Measurements from ENCODE around the gene CD86.

CD86 gene

DNA sequence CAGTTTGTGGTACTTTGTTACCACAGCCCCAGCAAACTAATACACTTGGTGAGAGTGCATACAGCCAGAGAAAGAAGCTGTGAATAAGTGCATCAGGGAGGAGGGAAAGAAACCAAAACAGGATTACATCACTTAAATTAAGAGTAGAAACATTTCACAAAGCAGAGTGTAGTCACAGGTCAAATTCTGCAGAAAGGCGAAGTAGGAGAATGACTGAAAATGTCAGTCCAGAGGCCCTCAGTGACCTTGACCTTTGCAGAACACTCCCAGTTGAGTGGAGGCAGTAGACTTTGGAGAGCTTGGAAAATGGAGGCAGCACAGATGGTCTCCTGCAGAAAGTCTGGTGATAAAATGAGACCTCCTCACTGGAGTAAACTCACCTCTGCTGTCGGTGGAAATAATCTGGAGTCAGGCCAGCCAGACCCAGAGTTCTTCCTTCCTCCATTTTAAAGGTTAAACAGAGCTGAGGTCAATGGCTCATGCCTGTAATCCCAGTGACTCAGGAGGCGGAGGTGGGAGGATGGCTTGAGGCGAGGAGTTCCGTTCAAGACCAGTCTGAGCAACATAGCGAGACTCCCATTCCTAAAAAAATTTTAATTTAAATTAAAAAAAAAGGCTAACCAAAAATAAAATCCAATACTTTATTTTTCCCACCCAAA is 5.0 kb downstream of the CD86 start:
- Histone ChIP-seq H3K36me3 (ENCODE audit: low read length) (0 out of 2 replicates have a peak, but pooled peaks cover 6% of the 10 kb centered on the region), H3K9me3 (ENCODE audit: insufficient read depth, low read length) (no peaks in the 10 kb centered on the region), H3K9ac (ENCODE audit: low read length) (no peak overlapping the region), H3K79me2 (ENCODE audit: insufficient read depth, low read length) (peaks cover 80% of the 10 kb centered on the region), H3K9me2 (replicated peaks; ENCODE audit: insufficient read depth, low read length) (no peaks in the 10 kb centered on the region), H3K4me3 (ENCODE audit: insufficient read depth, low read length, poor library complexity, severe bottlenecking) (no peak overlapping the region), H3K27ac (ENCODE audit: low read depth, low read length) (no peak overlapping the region), H3F3A (ENCODE audit: insufficient read depth) (peaks cover 4% of the 10 kb centered on the region; the same call in 1 of the 2 replicates), H3K27me3 (ENCODE audit: low read length) (no peaks in the 10 kb centered on the region), H4K20me1 (ENCODE audit: low read depth, low read length) (no peaks in the 10 kb centered on the region), H3K4me2 (ENCODE audit: low read depth, low read length, poor library complexity, severe bottlenecking) (no peak overlapping the region), H2AFZ (ENCODE audit: low read depth, low read length, severe bottlenecking) (no peak overlapping the region)
- TF ChIP-seq, protein P1, sequence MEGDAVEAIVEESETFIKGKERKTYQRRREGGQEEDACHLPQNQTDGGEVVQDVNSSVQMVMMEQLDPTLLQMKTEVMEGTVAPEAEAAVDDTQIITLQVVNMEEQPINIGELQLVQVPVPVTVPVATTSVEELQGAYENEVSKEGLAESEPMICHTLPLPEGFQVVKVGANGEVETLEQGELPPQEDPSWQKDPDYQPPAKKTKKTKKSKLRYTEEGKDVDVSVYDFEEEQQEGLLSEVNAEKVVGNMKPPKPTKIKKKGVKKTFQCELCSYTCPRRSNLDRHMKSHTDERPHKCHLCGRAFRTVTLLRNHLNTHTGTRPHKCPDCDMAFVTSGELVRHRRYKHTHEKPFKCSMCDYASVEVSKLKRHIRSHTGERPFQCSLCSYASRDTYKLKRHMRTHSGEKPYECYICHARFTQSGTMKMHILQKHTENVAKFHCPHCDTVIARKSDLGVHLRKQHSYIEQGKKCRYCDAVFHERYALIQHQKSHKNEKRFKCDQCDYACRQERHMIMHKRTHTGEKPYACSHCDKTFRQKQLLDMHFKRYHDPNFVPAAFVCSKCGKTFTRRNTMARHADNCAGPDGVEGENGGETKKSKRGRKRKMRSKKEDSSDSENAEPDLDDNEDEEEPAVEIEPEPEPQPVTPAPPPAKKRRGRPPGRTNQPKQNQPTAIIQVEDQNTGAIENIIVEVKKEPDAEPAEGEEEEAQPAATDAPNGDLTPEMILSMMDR (IDR thresholded peaks at IDR 0.05; ENCODE audit: insufficient read depth, low read length, poor library complexity, severe bottlenecking): no peak
- TF ChIP-seq EZH2phosphoT487 (conservative IDR thresholded peaks at IDR 0.05; ENCODE audit: low read length): no peak

- H2AFZ ChIP-seq (ENCODE audit: low read depth, low read length, severe bottlenecking): no peak overlapping the region
- no peaks in the 10 kb centered on the region for H3K9me3 ChIP-seq (ENCODE audit: insufficient read depth, low read length)
- no peak overlapping the region for H3K9ac ChIP-seq (ENCODE audit: low read length)
- peak overlapping the region; percentile 12 for H3K4me2 ChIP-seq (ENCODE audit: low read depth, low read length, poor library complexity, severe bottlenecking)
- peaks cover 27% of the 10 kb centered on the region; the same call in 1 of the 2 replicates for H3F3A ChIP-seq (ENCODE audit: insufficient read depth)
- no peak overlapping the region; the same call in 1 of the 2 replicates for H3K27ac ChIP-seq (ENCODE audit: low read depth, low read length)
- no peaks in the 10 kb centered on the region for H3K27me3 ChIP-seq (ENCODE audit: low read length)
- peaks cover 70% of the 10 kb centered on the region; the same call in 1 of the 2 replicates for H3K79me2 ChIP-seq (ENCODE audit: insufficient read depth, low read length)
- no peaks in the 10 kb centered on the region for H3K9me2 ChIP-seq (replicated peaks; ENCODE audit: insufficient read depth, low read length)
- TF ChIP-seq EZH2phosphoT487 (conservative IDR thresholded peaks at IDR 0.05; ENCODE audit: low read length): no peak
- TF ChIP-seq, protein P1 (IDR thresholded peaks at IDR 0.05; ENCODE audit: insufficient read depth, low read length, poor library complexity, severe bottlenecking): no peak
- H3K4me3 ChIP-seq (ENCODE audit: insufficient read depth, low read length, poor library complexity, severe bottlenecking): no peak overlapping the region
- no peaks in the 10 kb centered on the region for H3K36me3 ChIP-seq (ENCODE audit: low read length)
- H4K20me1 ChIP-seq (ENCODE audit: low read depth, low read length): no peaks in the 10 kb centered on the region
Observed at GRCh38 chr3:122063908-122064307, 8.7 kb downstream of the CD86 start.

DNA sequence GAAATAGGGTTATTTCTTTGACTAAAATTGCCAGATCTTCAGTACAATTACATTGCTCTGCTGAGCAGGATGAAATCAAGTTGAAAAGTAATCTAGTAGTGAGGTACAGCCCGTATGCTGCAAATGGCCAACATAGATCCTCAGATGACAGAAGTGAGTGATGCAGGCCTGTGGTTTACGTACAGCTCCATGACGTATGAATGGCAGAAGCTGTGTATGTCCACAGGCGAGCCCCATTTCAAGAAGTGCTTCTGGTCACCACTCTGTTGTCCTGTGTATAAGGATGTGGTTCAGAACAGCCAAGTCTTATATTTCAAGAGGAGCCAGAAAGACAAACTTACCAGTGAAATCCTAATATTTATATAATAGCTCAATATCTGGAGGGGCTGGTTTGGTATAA is 9.2 kb downstream of the CD86 start:
- Histone ChIP-seq H3K9me2 (replicated peaks; ENCODE audit: insufficient read depth, low read length) (no peaks in the 10 kb centered on the region), H3F3A (ENCODE audit: insufficient read depth) (peaks cover 27% of the 10 kb centered on the region; the same call in 1 of the 2 replicates), H4K20me1 (ENCODE audit: low read depth, low read length) (no peaks in the 10 kb centered on the region), H3K4me2 (ENCODE audit: low read depth, low read length, poor library complexity, severe bottlenecking) (no peak overlapping the region), H3K9me3 (ENCODE audit: insufficient read depth, low read length) (no peaks in the 10 kb centered on the region), H3K79me2 (ENCODE audit: insufficient read depth, low read length) (peaks cover 68% of the 10 kb centered on the region; the same call in 1 of the 2 replicates), H3K4me3 (ENCODE audit: insufficient read depth, low read length, poor library complexity, severe bottlenecking) (no peak overlapping the region), H3K27ac (ENCODE audit: low read depth, low read length) (no peak overlapping the region; the same call in 1 of the 2 replicates), H3K27me3 (ENCODE audit: low read length) (no peaks in the 10 kb centered on the region), H3K9ac (ENCODE audit: low read length) (no peak overlapping the region), H3K36me3 (ENCODE audit: low read length) (no peaks in the 10 kb centered on the region), H2AFZ (ENCODE audit: low read depth, low read length, severe bottlenecking) (no peak overlapping the region)
- TF ChIP-seq, protein P1 (IDR thresholded peaks at IDR 0.05; ENCODE audit: insufficient read depth, low read length, poor library complexity, severe bottlenecking): no peak
- TF ChIP-seq EZH2phosphoT487 (conservative IDR thresholded peaks at IDR 0.05; ENCODE audit: low read length): no peak
